B cell (primary cell): Measurements from ENCODE around the gene PEX14. TPM values are rescaled to one million over a fixed set of nuclear protein-coding genes. Genes with fewer than 3 reads are reported as not detected.

Experiments
- ATAC-seq: fragments of 200-7000 bp; cut with Tn5 transposase; one replicate; pipeline ENCODE4 v1.10.0; 2021; ENCODE audit warnings: low read depth, mild to moderate bottlenecking, moderate number of reproducible peaks, moderate library complexity
- CTCF ChIA-PET: fragments of 350-600 bp; sonication (Branson Sonifier 250); formaldehyde crosslinking; loops from one replicate; lab custom pipeline; 2021; ENCODE audit warnings: antibody characterized with exemption, inconsistent platforms; lab: Charles Lee
- POLR2A ChIA-PET: fragments of 350-600 bp; sonication (Branson Sonifier 250); formaldehyde crosslinking; loops from one replicate; lab custom pipeline; 2021; ENCODE audit warnings: antibody characterized with exemption; lab: Charles Lee
- DNase-seq: peaks from one replicate; pipeline ENCODE4 v3.0.0; 2013
- H2AFZ ChIP-seq: 2 replicates; pipeline ENCODE4 v1.6.1; 2012; ENCODE audit warnings: mild to moderate bottlenecking, low read depth, low read length; ENCODE audit not compliant: insufficient read depth, poor library complexity, severe bottlenecking
- H3K27ac ChIP-seq, 2 donors: 1 replicate in 1 of 2; 2 replicates in 1 of 2; pipeline ENCODE4 v1.5.1; 2012 to 2013; ENCODE audit warnings: low read length in 2 of 2, mild to moderate bottlenecking in 2 of 2, moderate library complexity in 1 of 2
- H3K27me3 ChIP-seq, 4 experiments: fragments of 200-600 bp in 1 of 4; sonication (generic) in 1 of 4; replicated peaks in 1 of 4; 1 replicate in 2 of 4; 2 replicates in 2 of 4; pipeline versions ENCODE4 v1.6.1 to v1.7.0; 2013 to 2016; ENCODE audit warnings: low read length in 3 of 4, mild to moderate bottlenecking in 2 of 4, mixed read lengths in 1 of 4, moderate library complexity in 1 of 4; ENCODE audit not compliant: insufficient read depth in 4 of 4, control insufficient read depth in 3 of 4; ENCODE audit errors: control extremely low read depth in 1 of 4
- H3K36me3 ChIP-seq, 2 experiments: replicated peaks in 1 of 2; 1 replicate in 1 of 2; 2 replicates in 1 of 2; pipeline versions ENCODE4 v1.6.1 to v1.7.1; 2013; ENCODE audit warnings: low read length in 1 of 2; ENCODE audit not compliant: insufficient read depth in 2 of 2, control insufficient read depth in 1 of 2; ENCODE audit errors: control extremely low read depth in 1 of 2, extremely low read depth in 1 of 2
- H3K4me1 ChIP-seq, 2 donors: fragments of 200-600 bp in 1 of 2; sonication (generic) in 1 of 2; 1 replicate in 1 of 2; 2 replicates in 1 of 2; pipeline versions ENCODE4 v1.5.1 to v1.6.1; 2013 to 2017; ENCODE audit warnings: low read length in 2 of 2; ENCODE audit not compliant: control insufficient read depth in 2 of 2, insufficient read depth in 2 of 2
- H3K4me2 ChIP-seq: replicated peaks from 2 replicates; pipeline ENCODE3; 2012; ENCODE audit warnings: mild to moderate bottlenecking, low read depth, low read length; ENCODE audit not compliant: poor library complexity, severe bottlenecking
- H3K4me3 ChIP-seq, 5 experiments: fragments of 200-600 bp in 1 of 5; sonication (generic) in 1 of 5; 1 replicate in 3 of 5; 2 replicates in 2 of 5; pipeline versions ENCODE4 v1.5.1 to v1.7.0; 2011 to 2016; ENCODE audit warnings: low read length in 4 of 5, mild to moderate bottlenecking in 4 of 5, low read depth in 2 of 5, control low read depth in 1 of 5, moderate library complexity in 1 of 5; ENCODE audit not compliant: insufficient read depth in 1 of 5; ENCODE audit errors: control extremely low read depth in 1 of 5, extremely low read depth in 1 of 5
- H3K79me2 ChIP-seq: fragments of 200-600 bp; sonication (generic); one replicate; pipeline ENCODE4 v1.6.0; 2016; ENCODE audit warnings: low read length; ENCODE audit not compliant: control insufficient read depth, insufficient read depth
- H3K9ac ChIP-seq: fragments of 200-600 bp; sonication (generic); 2 replicates; pipeline ENCODE4 v1.6.1; 2017; ENCODE audit warnings: mild to moderate bottlenecking, low read length, moderate library complexity
- H3K9me3 ChIP-seq, 3 donors: one replicate each; pipeline versions ENCODE4 v1.6.1 to v1.7.1; 2013; ENCODE audit warnings: low read length in 2 of 3; ENCODE audit not compliant: control insufficient read depth in 2 of 3, insufficient read depth in 1 of 3; ENCODE audit errors: control extremely low read depth in 1 of 3
- H4K20me1 ChIP-seq: 2 replicates; pipeline ENCODE4 v1.6.0; 2012; ENCODE audit warnings: mild to moderate bottlenecking, low read length; ENCODE audit not compliant: insufficient read depth, control insufficient read depth, poor library complexity, severe bottlenecking
- H3K27ac Mint-ChIP-seq: one replicate; pipeline ENCODE4 v1.8.0; 2021; ENCODE audit warnings: mixed read lengths
- H3K27me3 Mint-ChIP-seq: one replicate; pipeline ENCODE4 v1.8.0; 2021; ENCODE audit warnings: mixed read lengths
- H3K4me1 Mint-ChIP-seq: one replicate; pipeline ENCODE4 v1.8.0; 2021; ENCODE audit warnings: mixed read lengths
- H3K4me3 Mint-ChIP-seq: one replicate; pipeline ENCODE4 v1.8.0; 2021; ENCODE audit warnings: mixed read lengths
- H3K9me3 Mint-ChIP-seq: one replicate; pipeline ENCODE4 v1.8.0; 2022; ENCODE audit warnings: mixed read lengths; ENCODE audit not compliant: insufficient read depth
- CTCF ChIP-seq: fragments of 200-600 bp; IDR thresholded peaks from one replicate; pipeline ENCODE4 v1.8.0; 2022; ENCODE audit warnings: antibody characterized with exemption, mild to moderate bottlenecking
- EZH2 ChIP-seq: IDR thresholded peaks from 2 replicates; pipeline ENCODE4 v1.6.1; 2012; ENCODE audit warnings: borderline replicate concordance, low read depth, mild to moderate bottlenecking, moderate library complexity, low read length; ENCODE audit not compliant: insufficient read depth, poor library complexity, severe bottlenecking
- WGBS: methylation state at CpG from one replicate; pipeline ENCODE4 v1.1.5; 2013; ENCODE audit warnings: missing lambda C conversion rate; ENCODE audit not compliant: insufficient coverage; 5-methylcytosine and 5-hydroxymethylcytosine counted together
- intact Hi-C: fragments of 100-400 bp; cut with micrococcal nuclease; formaldehyde crosslinking; loops from one replicate; pipeline ENCODE4 v1.10.0; 2022
- polyA plus RNA-seq: library from polyadenylated mRNA; depleted of rRNA; stranded (reverse); fragments of >200 nt; gene quantifications from 2 replicates; pipeline ENCODE4 v1.2.3, GENCODE V29; 2012
- total RNA-seq, 2 donors: library from RNA; stranded (reverse); fragments of 120-200 nt in 1 of 2; gene quantifications; 1 replicate in 1 of 2; 2 replicates in 1 of 2; pipeline versions ENCODE4 v1.2.3 to v1.2.4, GENCODE V29; 2013 to 2022

PEX14 gene
- total and polyA plus RNA-seq, 2 donors (not counting 1 experiment from before 2014, with no cell fraction given) = 14.1 to 19.3 TPM

- DNase-seq (no peak), ATAC-seq (no peak)
- H2AFZ ChIP-seq = no peak overlapping the region
- H3K4me2 ChIP-seq = no peak overlapping the region
- Mint-ChIP-seq H3K27ac (no peak overlapping the region), H3K27me3 (no peaks in the 10 kb centered on the region), H3K9me3 (no peaks in the 10 kb centered on the region), H3K4me1 (peaks cover 8% of the 10 kb centered on the region), H3K4me3 (no peak overlapping the region)
- peaks cover 71% of the 10 kb centered on the region for H3K79me2 ChIP-seq
- TF ChIP-seq EZH2 (no peak), CTCF (no peak)
- intact Hi-C loops = no loop called here
- no peaks in the 10 kb centered on the region for H3K27me3 ChIP-seq
- H3K9me3 ChIP-seq = no peaks in the 10 kb centered on the region
- ChIA-PET CTCF (no interaction called here), POLR2A (no interaction called here)
- H3K27ac ChIP-seq = no peak overlapping the region
- 94% methylated on average over 7 of the region's 23 CpGs for WGBS
- H4K20me1 ChIP-seq = peaks cover 97% of the 10 kb centered on the region
- H3K4me3 ChIP-seq = no peak overlapping the region
- no peaks in the 10 kb centered on the region for H3K36me3 ChIP-seq
- H3K4me1 ChIP-seq = no peaks in the 10 kb centered on the region
- H3K9ac ChIP-seq = no peak overlapping the region
Observed at GRCh38 chr1:10678402-10678801, 203.7 kb downstream of the PEX14 start.

DNA sequence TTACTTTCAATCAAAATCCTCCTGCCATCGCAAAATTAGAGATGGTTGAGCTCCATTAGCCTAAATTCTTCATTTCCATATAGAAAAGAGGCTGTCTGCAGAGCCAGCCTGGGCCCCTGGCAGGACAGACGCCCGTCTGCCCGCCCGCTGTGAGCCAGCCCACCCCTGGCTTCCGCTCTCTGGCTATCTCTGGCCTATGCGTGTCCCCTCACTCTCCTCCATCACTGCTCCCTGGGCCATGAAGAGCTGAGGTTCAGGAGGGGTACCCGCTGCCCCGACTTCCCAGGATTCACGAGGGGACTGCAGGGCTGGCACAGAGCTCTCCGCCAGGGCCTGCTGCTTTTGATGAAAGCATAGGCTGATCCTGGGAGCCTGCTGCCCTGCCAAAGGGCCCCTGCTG lies 204.1 kb downstream of the PEX14 start:
- Histone ChIP-seq H3K36me3 (no peaks in the 10 kb centered on the region), H3K4me1 (no peaks in the 10 kb centered on the region), H3K9ac (no peak overlapping the region), H3K4me3 (no peak overlapping the region), H2AFZ (no peak overlapping the region), H3K27ac (no peak overlapping the region), H3K79me2 (peaks cover 75% of the 10 kb centered on the region), H3K4me2 (no peak overlapping the region), H3K9me3 (no peaks in the 10 kb centered on the region), H4K20me1 (peaks cover 97% of the 10 kb centered on the region), H3K27me3 (no peaks in the 10 kb centered on the region)
- Mint-ChIP-seq H3K27me3 (no peaks in the 10 kb centered on the region), H3K4me3 (no peak overlapping the region), H3K27ac (no peak overlapping the region), H3K9me3 (no peaks in the 10 kb centered on the region), H3K4me1 (peaks cover 8% of the 10 kb centered on the region)
- intact Hi-C loops = no loop called here
- ChIA-PET CTCF (no interaction called here), POLR2A (no interaction called here)
- ATAC-seq = no peak
- no peak for DNase-seq
- TF ChIP-seq EZH2 = no peak
- no peak for TF ChIP-seq CTCF
- 96% methylated on average over 11 of the region's 11 CpGs for WGBS
